Astrocyte of the hippocampus (primary cell): ENCODE results near the gene TSSC4.

ENCODE experiments used
- DNase-seq: peaks from one replicate; pipeline ENCODE4 v3.0.0; 2011; ENCODE audit warnings: low read depth, low spot score

Gene TSSC4

DNA sequence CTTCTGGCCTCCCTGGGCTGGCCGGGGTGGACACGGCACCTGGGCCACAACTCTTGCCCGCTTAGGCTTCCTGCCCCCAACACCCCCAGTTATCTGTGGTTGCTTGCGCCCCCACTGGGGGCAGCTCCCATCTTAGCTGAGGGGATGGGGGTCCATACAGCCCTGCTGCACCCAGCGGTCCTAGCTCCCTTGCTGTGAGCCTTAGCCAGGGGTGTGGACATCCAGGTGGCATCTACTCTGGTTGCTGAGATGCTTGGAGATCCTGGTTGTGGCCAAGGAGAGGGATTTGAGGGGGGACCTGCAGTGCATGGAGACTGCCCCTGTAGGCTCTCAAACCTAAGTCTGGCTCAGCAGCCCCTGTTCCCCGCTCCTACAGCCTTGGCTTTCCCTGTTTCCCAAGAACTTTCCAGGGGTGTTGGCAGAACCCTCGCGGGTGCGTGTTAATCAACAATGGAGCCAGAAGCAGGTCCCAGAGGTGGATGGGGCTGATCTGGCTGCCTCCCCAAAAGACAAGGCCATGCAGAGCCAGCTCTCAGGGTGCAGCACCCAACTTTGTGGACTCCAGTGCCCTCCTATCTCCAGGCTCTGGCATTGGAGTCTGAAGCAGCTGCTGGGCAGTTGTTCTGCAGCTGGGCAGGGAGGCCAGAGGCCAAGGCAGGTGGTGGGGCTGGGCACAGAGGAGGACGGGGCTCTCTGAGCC lies 47.6 kb downstream of the TSSC4 start:
- no peak for DNase-seq

DNA sequence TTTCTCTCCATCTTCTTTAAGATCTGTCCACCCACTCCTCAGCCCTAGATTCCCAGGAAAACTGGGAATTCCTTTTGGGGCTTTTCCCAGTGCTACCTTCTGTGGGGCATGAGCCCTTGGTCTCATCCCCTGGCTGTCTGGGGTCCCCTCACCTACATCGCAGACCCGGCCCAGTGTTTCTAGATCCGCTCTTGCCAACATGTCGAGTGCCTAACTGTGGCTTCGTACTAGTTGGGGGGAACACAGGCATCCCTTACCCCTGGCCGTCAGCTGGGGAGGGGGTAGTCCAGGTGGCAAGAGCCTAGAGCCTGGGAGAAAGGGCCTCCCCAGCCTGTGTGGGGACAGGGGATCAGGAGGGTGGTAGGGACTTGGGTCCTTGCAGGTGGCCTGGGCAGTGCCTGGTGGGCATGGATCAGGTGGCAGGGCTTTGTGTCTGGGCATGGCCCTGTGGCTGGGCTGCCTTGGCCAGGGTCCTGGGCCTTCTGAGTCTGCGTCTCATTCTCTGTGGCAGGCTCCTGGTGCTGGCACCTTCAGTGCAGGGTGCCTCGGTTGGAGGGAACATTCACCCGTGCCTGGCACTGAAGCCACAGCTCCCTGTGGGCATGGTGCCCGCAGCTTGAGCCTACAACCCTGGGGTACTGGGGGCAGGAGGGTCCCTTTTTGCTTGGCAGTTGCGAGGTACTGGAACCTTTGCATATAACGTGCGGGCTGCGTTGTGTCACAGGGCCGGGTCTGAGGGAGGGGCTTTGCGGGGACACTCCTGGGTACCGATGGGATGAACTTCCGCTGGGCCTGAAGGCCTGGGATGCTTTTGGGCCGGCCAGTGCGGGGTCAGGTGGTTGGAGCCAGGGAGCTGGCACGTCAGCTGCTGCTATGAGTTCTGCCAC lies 48.4 kb downstream of the TSSC4 start:
- no peak for DNase-seq

DNA sequence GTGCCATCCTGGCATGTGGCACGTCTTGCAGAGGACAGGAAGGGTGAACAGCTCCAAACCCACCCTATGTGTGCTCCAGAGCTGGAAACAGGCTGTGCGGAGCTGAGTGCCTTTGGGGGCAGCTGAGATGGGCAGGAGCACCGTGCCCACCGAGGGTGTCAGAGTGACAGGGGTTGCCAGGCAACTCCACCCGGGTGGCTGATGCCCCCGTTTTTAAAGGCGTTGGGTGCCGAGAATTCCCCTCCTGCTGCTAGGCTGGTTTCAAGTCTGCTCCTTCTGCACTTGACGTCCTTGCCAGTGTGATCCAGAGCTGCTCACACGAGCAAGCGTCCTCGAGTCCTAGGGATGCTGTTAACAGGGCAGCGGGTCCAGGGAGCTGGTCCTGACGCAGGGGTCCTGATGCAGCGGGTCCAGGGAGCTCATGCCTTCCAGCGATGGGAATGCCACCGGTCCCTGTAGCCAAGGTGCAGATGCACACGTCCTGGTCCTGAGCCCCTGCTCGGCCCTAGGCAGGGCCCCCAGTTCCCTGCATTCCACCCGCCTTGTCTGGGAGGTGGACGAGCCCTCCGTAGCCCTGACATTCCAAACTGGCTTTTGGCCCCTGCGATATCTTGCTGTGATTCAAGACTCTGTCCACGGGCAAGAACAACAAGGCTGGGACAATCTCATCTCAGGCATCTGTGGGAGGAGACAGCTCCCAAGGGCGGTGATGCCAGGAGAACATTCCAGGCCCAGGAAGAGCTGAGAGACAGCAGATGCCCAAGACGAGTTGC lies 49.2 kb downstream of the TSSC4 start:
- no peak for DNase-seq

DNA sequence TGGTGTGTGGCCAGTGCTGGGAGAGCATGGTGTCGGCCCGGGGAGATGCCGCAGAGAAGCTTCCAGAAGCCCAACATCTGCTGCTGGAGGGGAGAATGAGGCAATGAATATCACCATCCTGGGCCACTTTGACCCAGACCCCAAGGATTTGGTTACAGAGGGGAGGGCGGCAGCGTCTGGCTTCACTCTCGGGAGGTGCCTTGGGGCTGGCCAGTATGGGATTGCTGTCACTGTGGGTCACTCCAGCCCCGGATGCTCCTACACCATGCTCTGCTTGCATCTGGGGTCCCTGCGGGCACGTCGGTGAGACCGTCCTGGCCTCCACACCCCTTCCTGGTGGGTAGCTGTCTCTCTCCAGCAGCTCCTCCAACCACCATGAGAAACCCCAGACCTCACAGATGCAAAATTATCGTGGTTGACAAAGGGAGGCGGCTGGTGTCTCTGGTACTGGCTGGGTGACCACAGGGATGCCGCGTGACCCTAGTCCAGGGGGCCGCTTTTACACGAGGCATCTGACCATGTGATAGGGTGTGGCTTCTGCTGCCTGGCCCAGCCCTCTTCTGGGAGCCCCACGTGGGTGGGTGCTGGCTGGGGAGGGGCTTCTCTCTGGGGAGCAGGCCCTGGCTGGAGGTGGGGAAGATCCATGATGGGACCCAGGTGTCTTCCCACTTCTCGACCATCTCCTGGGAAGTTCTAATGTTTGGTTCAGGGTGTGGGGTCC lies 49.9 kb downstream of the TSSC4 start:
- DNase-seq, result no peak

DNA sequence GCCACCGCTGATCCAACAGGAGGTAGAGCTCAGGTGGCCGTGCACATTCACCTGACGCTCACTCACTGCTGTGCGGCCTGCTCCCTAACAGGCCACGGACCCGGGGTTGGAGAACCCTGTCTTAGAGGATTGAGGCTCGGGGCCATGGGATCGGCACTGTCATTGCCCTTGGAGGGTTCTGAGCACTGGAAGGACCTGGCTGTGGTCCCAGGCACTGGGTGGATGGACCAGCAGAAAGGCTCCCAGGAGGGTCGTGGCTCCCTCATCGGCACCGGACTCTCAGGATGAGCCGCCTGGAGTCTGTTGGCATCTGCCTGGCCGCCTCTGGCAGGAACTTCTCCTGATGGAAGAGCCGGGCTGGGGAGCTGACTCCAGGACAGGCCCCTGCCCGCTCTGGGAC lies 50.8 kb downstream of the TSSC4 start:
- no peak for DNase-seq

DNA sequence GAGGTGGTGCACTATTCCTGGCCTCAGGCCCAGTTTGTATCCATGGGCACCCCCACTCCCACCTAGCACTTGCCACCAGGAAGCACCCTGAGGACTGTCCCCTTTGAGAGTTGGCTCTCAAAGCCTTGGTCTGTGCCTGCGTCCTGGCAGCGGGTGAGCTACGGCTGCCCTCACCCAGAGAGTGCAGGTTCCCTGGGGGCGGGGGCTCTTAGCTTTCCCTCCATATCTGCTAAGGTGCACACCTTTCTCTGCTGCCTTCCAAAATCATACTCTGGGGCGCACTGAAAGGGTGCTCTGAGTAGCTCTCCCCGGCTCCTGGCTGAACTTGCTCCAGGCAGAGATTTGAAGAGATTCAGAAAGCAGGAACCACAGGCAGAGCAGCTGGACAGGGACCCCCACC lies 51.4 kb downstream of the TSSC4 start:
- DNase-seq, result no peak

DNA sequence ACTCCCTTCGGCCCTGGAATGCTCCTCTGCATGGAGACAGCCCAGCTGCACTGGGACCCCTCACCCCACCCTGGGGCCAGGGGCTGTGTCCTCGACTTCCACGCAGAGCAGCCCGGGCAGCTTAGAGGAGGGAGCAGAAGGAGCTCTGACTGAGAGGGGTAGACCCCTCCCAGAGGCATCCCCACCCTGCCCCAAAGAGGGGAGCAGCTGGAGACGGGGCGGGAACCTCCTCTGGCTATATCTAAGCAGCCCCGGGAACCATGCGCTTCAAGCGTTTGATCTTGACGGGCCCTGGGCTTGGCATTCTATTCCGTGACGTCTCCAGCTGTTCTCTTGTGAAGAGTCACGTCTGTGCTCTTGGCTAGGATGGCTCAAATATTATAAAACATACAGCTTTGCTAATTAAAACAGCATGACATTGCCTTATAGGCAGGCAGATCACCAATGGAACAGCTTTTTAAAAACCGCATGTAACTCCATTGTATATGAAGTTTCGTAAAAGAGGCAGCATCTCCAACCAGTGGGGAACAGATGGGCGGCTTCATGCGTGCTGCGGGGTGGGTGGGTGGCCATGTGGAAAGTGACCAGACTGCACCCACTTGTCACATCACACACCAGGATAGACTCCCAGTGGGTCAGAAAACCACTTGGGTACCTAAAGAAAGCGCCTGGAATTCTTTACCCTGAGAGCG lies 51.9 kb downstream of the TSSC4 start:
- DNase-seq, result no peak

DNA sequence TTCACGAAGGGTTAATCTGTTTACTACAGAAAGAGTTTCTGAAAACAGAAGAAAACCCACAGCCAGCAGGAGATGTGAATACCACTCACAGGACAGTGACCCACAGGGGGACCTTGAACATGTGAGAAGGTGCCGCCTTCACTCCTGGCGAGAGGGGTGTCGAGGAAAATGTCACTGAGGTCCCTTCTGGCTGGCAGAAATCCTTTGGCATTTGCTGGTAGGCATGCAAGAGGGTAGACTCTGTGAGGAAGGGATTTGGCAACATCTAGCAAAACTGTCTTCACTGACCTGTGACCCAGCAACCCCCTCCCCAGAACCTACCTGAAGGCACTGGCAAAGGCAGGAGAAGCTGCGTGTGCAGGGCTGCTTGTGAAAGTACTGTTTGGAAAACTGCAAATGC lies 52.9 kb downstream of the TSSC4 start:
- no peak for DNase-seq
